ENCODE data around the gene HDLBP. TPM values are rescaled to one million over a fixed set of nuclear protein-coding genes. Genes with fewer than 3 reads are reported as not detected.

The HDLBP gene
- total and polyA plus RNA-seq, 2 of the 4 experiments (the other 2 are of a cell fraction): 648 to 1,165 TPM

DNA sequence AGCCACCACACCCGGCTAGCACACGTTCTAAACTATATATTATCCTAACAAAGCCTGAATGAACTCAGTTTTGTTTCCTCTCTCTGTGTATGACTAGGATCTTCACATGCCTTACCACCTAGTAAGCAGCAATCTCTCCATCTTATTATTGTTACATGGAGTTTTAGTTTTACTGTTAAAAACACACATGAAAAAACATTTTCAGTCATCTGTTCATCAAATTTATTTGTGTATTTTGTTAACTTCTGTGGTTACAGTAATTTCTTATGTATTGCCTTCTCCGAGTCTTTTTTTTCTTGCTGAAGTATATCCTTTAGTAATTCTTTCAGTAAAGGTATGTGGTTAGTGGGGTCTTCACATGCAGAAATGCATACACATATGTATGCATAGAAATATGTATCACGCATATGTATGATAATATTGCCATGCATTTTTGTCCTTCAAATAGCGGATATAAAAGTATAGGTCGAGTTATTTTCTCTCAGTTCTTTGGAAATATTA is 95.6 kb downstream of the HDLBP start (continued):
- TF ChIP-seq, protein P1, sequence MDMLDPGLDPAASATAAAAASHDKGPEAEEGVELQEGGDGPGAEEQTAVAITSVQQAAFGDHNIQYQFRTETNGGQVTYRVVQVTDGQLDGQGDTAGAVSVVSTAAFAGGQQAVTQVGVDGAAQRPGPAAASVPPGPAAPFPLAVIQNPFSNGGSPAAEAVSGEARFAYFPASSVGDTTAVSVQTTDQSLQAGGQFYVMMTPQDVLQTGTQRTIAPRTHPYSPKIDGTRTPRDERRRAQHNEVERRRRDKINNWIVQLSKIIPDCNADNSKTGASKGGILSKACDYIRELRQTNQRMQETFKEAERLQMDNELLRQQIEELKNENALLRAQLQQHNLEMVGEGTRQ (IDR thresholded peaks at IDR 0.05; ENCODE audit: low read depth, low read length): no peak
- TF ChIP-seq RAD21 (IDR thresholded peaks at IDR 0.05; ENCODE audit: low read length): no peak

DNA sequence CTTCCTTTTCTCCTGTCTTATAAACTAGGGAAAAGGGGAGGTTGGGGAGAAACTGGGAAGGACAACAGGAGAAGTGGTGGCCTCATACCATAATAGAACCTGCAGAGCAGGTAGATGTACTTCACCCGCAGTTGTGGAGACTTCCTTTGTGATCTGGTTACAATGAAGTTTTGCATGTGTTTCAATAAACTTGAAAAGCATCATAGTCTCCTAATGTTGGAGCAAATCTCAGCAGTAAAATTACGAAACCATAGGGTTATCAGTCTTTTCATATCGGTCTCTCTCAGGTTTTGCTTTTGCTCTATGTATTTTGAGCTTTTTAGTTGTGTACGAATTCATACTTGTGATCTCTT is 96.5 kb downstream of the HDLBP start:
- no peak overlapping the region; the same call in 1 of the 2 replicates for H4K5ac ChIP-seq (ENCODE audit: low read depth, low read length)
- 0 out of 2 replicates have a peak overlapping the region, but pooled peaks have one; percentile 19 for H3K14ac ChIP-seq (replicated peaks; ENCODE audit: low read depth, low read length)
- peaks cover 8% of the 10 kb centered on the region; the same call in 1 of the 2 replicates for H3K27me3 ChIP-seq (ENCODE audit: control insufficient read depth, insufficient read depth, low read length)
- no peak overlapping the region for H2BK20ac ChIP-seq (ENCODE audit: low read depth, low read length)
- no peak overlapping the region for H3K18ac ChIP-seq (ENCODE audit: low read depth, low read length)
- H3K4ac ChIP-seq (ENCODE audit: low read depth, low read length): no peak overlapping the region
- H4K8ac ChIP-seq (ENCODE audit: low read depth in 2 of 2, low read length in 2 of 2): no peak overlapping the region; a peak in 1 of 4 replicates
- no peak for TF ChIP-seq MAFK (IDR thresholded peaks at IDR 0.05; ENCODE audit: low read depth, low read length)
- TF ChIP-seq CHD1 (IDR thresholded peaks at IDR 0.05; ENCODE audit: low read depth, low read length): no peak
- no peak for TF ChIP-seq FOS (IDR thresholded peaks at IDR 0.05; ENCODE audit: low read depth, low read length)
- no peak for TF ChIP-seq RFX5 (IDR thresholded peaks at IDR 0.05; ENCODE audit: low read depth, low read length)
- TF ChIP-seq, protein P1 (IDR thresholded peaks at IDR 0.05; ENCODE audit: low read depth, low read length): no peak
- no peak for TF ChIP-seq RAD21 (IDR thresholded peaks at IDR 0.05; ENCODE audit: low read length)
- TF ChIP-seq NFE2L2 (IDR thresholded peaks at IDR 0.05; ENCODE audit: low read depth, low read length): no peak
- TF ChIP-seq RCOR1 (IDR thresholded peaks at IDR 0.05; ENCODE audit: insufficient replicate concordance, low read length): no peak
- TF ChIP-seq, protein P2, sequence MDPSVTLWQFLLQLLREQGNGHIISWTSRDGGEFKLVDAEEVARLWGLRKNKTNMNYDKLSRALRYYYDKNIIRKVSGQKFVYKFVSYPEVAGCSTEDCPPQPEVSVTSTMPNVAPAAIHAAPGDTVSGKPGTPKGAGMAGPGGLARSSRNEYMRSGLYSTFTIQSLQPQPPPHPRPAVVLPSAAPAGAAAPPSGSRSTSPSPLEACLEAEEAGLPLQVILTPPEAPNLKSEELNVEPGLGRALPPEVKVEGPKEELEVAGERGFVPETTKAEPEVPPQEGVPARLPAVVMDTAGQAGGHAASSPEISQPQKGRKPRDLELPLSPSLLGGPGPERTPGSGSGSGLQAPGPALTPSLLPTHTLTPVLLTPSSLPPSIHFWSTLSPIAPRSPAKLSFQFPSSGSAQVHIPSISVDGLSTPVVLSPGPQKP (IDR thresholded peaks at IDR 0.05; ENCODE audit: borderline replicate concordance, low read depth, low read length): no peak
- TF ChIP-seq BHLHE40 (IDR thresholded peaks at IDR 0.05; ENCODE audit: low read depth, low read length): no peak
- ATAC-seq (ENCODE audit: low read depth) (no peak), DNase-seq (no peak)
- no CpG with 5 or more reads among the region's 4 CpGs for whole genome bisulfite sequencing, 2 experiments (ENCODE audit: extremely low coverage in 2 of 2, insufficient read length in 1 of 2)
- H3K79me1 ChIP-seq (ENCODE audit: low read depth in 1 of 2, low read length in 2 of 2): peaks cover 0 to 17% of the 10 kb centered on the region in 2 experiments; a peak in 1 of 4 replicates
- peak overlapping the region; percentile 100; the same call in 1 of the 2 replicates for H3K4me3 ChIP-seq (ENCODE audit: insufficient read depth, low read depth, low read length)
- peak overlapping the region; percentile 79 for H3K4me2 ChIP-seq (ENCODE audit: low read depth, low read length)
- BruUV-seq (replicated peaks): no TSS peak
- CTCF ChIA-PET: interaction anchor here (0.5 to 0.7 kb wide), 5 partner anchors 9 to 515 kb away, joined by 3 to 4 read pairs (median 3); no protein-coding TSS in a partner anchor
- peaks cover 17% of the 10 kb centered on the region for H4K20me1 ChIP-seq (ENCODE audit: insufficient read depth, low read length)
- H3K56ac ChIP-seq (ENCODE audit: extremely low read depth, insufficient read depth, low read length): no peak overlapping the region
- peak overlapping the region; percentile 50; the same call in 1 of the 2 replicates for H3K9ac ChIP-seq (ENCODE audit: low read depth, low read length)
- H3K9me1 ChIP-seq (ENCODE audit: insufficient read depth, low read length): peaks cover 5% of the 10 kb centered on the region; the same call in 1 of the 2 replicates
- intact Hi-C loops (cut with micrococcal nuclease) (loop anchor here (5.0 kb wide), 2 partner anchors 307 to 367 kb away; no protein-coding TSS in a partner anchor), in situ Hi-C loops (cut with MboI; ENCODE audit: low sequenced_read_pairs) (no loop called here), dilution Hi-C loops (cut with HindIII; ENCODE audit: low sequenced_read_pairs, unreplicated experiment) (no loop called here)
- H3K9me3 ChIP-seq (ENCODE audit: control insufficient read depth, insufficient read depth, low read length): no peaks in the 10 kb centered on the region
- H3K36me3 ChIP-seq (ENCODE audit: control insufficient read depth, insufficient read depth, low read length): peaks cover 1% of the 10 kb centered on the region; the same call in 1 of the 2 replicates
- H3K4me1 ChIP-seq (ENCODE audit: control insufficient read depth, insufficient read depth, low read length): peaks cover 8% of the 10 kb centered on the region; the same call in 1 of the 2 replicates
- H3K27ac ChIP-seq (ENCODE audit: insufficient read depth, low read length): no peak overlapping the region
- H2BK5ac ChIP-seq (ENCODE audit: low read depth, low read length, poor library complexity, severe bottlenecking): no peak overlapping the region
- no peak overlapping the region for H2BK15ac ChIP-seq (ENCODE audit: low read depth, low read length)
- POLR2A ChIA-PET (ENCODE audit: unreplicated experiment): interaction anchor here (0.9 kb wide), 1 partner anchor 96 kb away, joined by 3 read pairs; no protein-coding TSS in a partner anchor
- H2AFZ ChIP-seq (replicated peaks; ENCODE audit: low read length, poor library complexity): no peak overlapping the region
- no peak overlapping the region for H2AK9ac ChIP-seq (replicated peaks; ENCODE audit: low read depth, low read length, poor library complexity)
- H2BK120ac ChIP-seq (ENCODE audit: low read depth, low read length): no peak overlapping the region
- H4K91ac ChIP-seq (ENCODE audit: insufficient read depth, low read depth, low read length): no peak overlapping the region; the same call in 1 of the 2 replicates
- H3K23ac ChIP-seq (ENCODE audit: low read depth, low read length): 0 out of 2 replicates have a peak overlapping the region, but pooled peaks have one; percentile 76
- no peak overlapping the region for H2AK5ac ChIP-seq (ENCODE audit: low read depth, low read length)
